ENCODE results near the gene MBP.
A peak's percentile ranks its signal among the peaks of the same experiment; 100 is the strongest.
"Not testable (repeated sequence)": the region's sequence is repeated elsewhere in the genome, so short reads cannot be mapped to it uniquely, and the experiment has no call there.

The MBP gene

GRCh38 chr18:76994086-76994654, 138.4 kb downstream of the MBP start:
- no peak for DNase-seq (ENCODE audit: extremely low read depth in 1 of 2, low read depth in 1 of 2)

- DNase-seq (ENCODE audit: extremely low read depth in 1 of 2, low read depth in 1 of 2), result no peak
Observed at GRCh38 chr18:76993573-76993972, 139.0 kb downstream of the MBP start.

GRCh38 chr18:76993085-76993382, 139.5 kb downstream of the MBP start:
- DNase-seq (ENCODE audit: extremely low read depth in 1 of 2, low read depth in 1 of 2), result no peak

GRCh38 chr18:76992226-76993084, 140.1 kb downstream of the MBP start:
- no peak for DNase-seq (ENCODE audit: extremely low read depth in 1 of 2, low read depth in 1 of 2)

- DNase-seq (ENCODE audit: extremely low read depth in 1 of 2, low read depth in 1 of 2), result no peak
Observed at GRCh38 chr18:76991021-76991688, 141.4 kb downstream of the MBP start.

- not testable (repeated sequence) for DNase-seq (ENCODE audit: extremely low read depth in 1 of 2, low read depth in 1 of 2)
Observed at GRCh38 chr18:76990343-76991020, 142.1 kb downstream of the MBP start.

GRCh38 chr18:76989647-76990190, 142.9 kb downstream of the MBP start:
- DNase-seq (ENCODE audit: extremely low read depth in 1 of 2, low read depth in 1 of 2), result no peak

- DNase-seq (ENCODE audit: extremely low read depth in 1 of 2, low read depth in 1 of 2), result no peak
Observed at GRCh38 chr18:76988827-76989646, 143.5 kb downstream of the MBP start.

- DNase-seq (ENCODE audit: extremely low read depth in 1 of 2, low read depth in 1 of 2), result no peak
Observed at GRCh38 chr18:76988031-76988826, 144.4 kb downstream of the MBP start.

GRCh38 chr18:76986406-76986805, 146.2 kb downstream of the MBP start:
- no peak for DNase-seq (ENCODE audit: extremely low read depth in 1 of 2, low read depth in 1 of 2)

GRCh38 chr18:76985951-76986236, 146.7 kb downstream of the MBP start:
- DNase-seq (ENCODE audit: extremely low read depth in 1 of 2, low read depth in 1 of 2), result no peak

- DNase-seq (ENCODE audit: extremely low read depth in 1 of 2, low read depth in 1 of 2), result no peak
Observed at GRCh38 chr18:76985156-76985950, 147.2 kb downstream of the MBP start.

- DNase-seq (ENCODE audit: extremely low read depth in 1 of 2, low read depth in 1 of 2), result no peak
Observed at GRCh38 chr18:76984193-76985155, 148.1 kb downstream of the MBP start.

GRCh38 chr18:76983613-76984051, 149.0 kb downstream of the MBP start:
- DNase-seq (ENCODE audit: extremely low read depth in 1 of 2, low read depth in 1 of 2), result no peak

- peak; percentile 70 to 82 for DNase-seq (ENCODE audit: extremely low read depth in 1 of 2, low read depth in 1 of 2)
Observed at GRCh38 chr18:76982841-76983583, 149.6 kb downstream of the MBP start.

- DNase-seq (ENCODE audit: extremely low read depth in 1 of 2, low read depth in 1 of 2), result no peak
Observed at GRCh38 chr18:76982038-76982437, 150.5 kb downstream of the MBP start.

GRCh38 chr18:76981396-76981968, 151.1 kb downstream of the MBP start:
- no peak for DNase-seq (ENCODE audit: extremely low read depth in 1 of 2, low read depth in 1 of 2)

All from stimulated activated CD8-positive, alpha-beta memory T cell treated with anti-CD3 and anti-CD28 coated beads, Interleukin-7, amount 100 ng/mL, for 48 hours (primary cell).